HCT116 (cell line): ENCODE data around the gene CA10. TPM values are rescaled to one million over a fixed set of nuclear protein-coding genes. Genes with fewer than 3 reads are reported as not detected.

Experiments used
- ATAC-seq: fragments of 200-7000 bp; cut with Tn5 transposase; 2 replicates; pipeline ENCODE4 v1.9.1; 2020; ENCODE audit warnings: mild to moderate bottlenecking, moderate library complexity
- BruUV-seq: library from RNA; stranded (reverse); fragments of 400-500 nt; replicated peaks from 2 replicates; lab custom pipeline; 2021; lab: Mats Ljungman, UMichigan
- CTCF ChIA-PET: fragments of 300-600 bp; sonication (Branson Sonifier 250); formaldehyde crosslinking; loops from one replicate; lab custom pipeline; 2021; ENCODE audit warnings: antibody characterized with exemption; lab: Charles Lee
- POLR2A ChIA-PET: fragments of 300-600, 350-600 bp; sonication (Branson Sonifier 250); formaldehyde crosslinking; loops from one replicate; lab custom pipeline; 2021; ENCODE audit warnings: antibody characterized with exemption; lab: Charles Lee
- RAD21 ChIA-PET, 2 experiments: fragments of 300-600 bp; sonication (Branson Sonifier 250); formaldehyde crosslinking; loops; one replicate each; lab custom pipeline; 2023; ENCODE audit warnings: low total read pairs in 2 of 2; ENCODE audit not compliant: uncharacterized antibody in 2 of 2, unreplicated experiment in 2 of 2, low non-redundant PET in 1 of 2; lab: Charles Lee
- DNase-seq: peaks from one replicate; pipeline ENCODE4 v3.0.0-alpha.2; 2010; ENCODE audit warnings: low read depth, low spot score
- H2AFZ ChIP-seq: fragments of 200-600 bp; shearing (Covaris generic), sonication (generic); 2 replicates; pipeline ENCODE4 v1.6.1; 2017; ENCODE audit warnings: low read depth, mixed run types, mixed read lengths, antibody characterized with exemption, low read length; ENCODE audit not compliant: poor library complexity, severe bottlenecking
- H3K27ac ChIP-seq: 2 replicates; pipeline ENCODE4 v1.5.1; 2012; ENCODE audit warnings: low read depth, low read length
- H3K27me3 ChIP-seq: fragments of 200-600 bp; sonication (generic); 2 replicates; pipeline ENCODE4 v1.6.1; 2016; ENCODE audit warnings: mixed run types, low read length, mixed read lengths; ENCODE audit not compliant: insufficient read depth
- H3K36me3 ChIP-seq, 2 experiments: fragments of 200-500 bp in 1 of 2; fragments of 200-600 bp in 1 of 2; sonication (Bioruptor generic) in 1 of 2; sonication (generic) in 1 of 2; 2 replicates each; pipeline versions ENCODE4 v1.5.1 to v1.6.1; 2014 to 2016; ENCODE audit warnings: low read length in 2 of 2, inconsistent platforms in 1 of 2, mixed read lengths in 1 of 2, mixed run types in 1 of 2; ENCODE audit not compliant: insufficient read depth in 2 of 2, control insufficient read depth in 1 of 2
- H3K4me1 ChIP-seq, 2 experiments: fragments of 200-600 bp in 1 of 2; sonication (generic) in 1 of 2; 2 replicates each; pipeline versions ENCODE4 v1.5.1 to v1.6.1; 2012 to 2017; ENCODE audit warnings: low read length in 2 of 2, inconsistent platforms in 1 of 2, mild to moderate bottlenecking in 1 of 2, mixed read lengths in 1 of 2, mixed run types in 1 of 2, moderate library complexity in 1 of 2; ENCODE audit not compliant: insufficient read depth in 2 of 2, control insufficient read depth in 1 of 2
- H3K4me2 ChIP-seq: fragments of 200-600 bp; sonication (generic); 2 replicates; pipeline ENCODE4 v1.6.1; 2017; ENCODE audit warnings: mixed run types, low read length, mixed read lengths
- H3K4me3 ChIP-seq, 2 experiments: fragments of 200-600 bp in 1 of 2; sonication (generic) in 1 of 2; replicated peaks in 1 of 2; 2 replicates each; pipeline ENCODE4 v1.5.1; 2011 to 2016; ENCODE audit warnings: low read length in 2 of 2, control low read depth in 1 of 2, low read depth in 1 of 2, mild to moderate bottlenecking in 1 of 2, mixed read lengths in 1 of 2, mixed run types in 1 of 2
- H3K79me2 ChIP-seq: fragments of 200-600 bp; sonication (generic); 2 replicates; pipeline ENCODE4 v1.6.1; 2017; ENCODE audit warnings: mild to moderate bottlenecking, mixed run types, low read length, moderate library complexity, mixed read lengths; ENCODE audit not compliant: insufficient read depth
- H3K9ac ChIP-seq: fragments of 200-600 bp; sonication (generic); 2 replicates; pipeline ENCODE4 v1.6.1; 2016; ENCODE audit warnings: low read length, mixed read lengths
- H3K9me2 ChIP-seq: fragments of 200-600 bp; sonication (generic), shearing (Covaris generic); 2 replicates; pipeline ENCODE4 v1.6.1; 2017; ENCODE audit warnings: mixed run types, mild to moderate bottlenecking, moderate library complexity; ENCODE audit not compliant: insufficient read depth
- H3K9me3 ChIP-seq, 2 experiments: fragments of 200-500 bp in 1 of 2; fragments of 200-600 bp in 1 of 2; sonication (Bioruptor generic) in 1 of 2; sonication (generic) in 1 of 2; 2 replicates each; pipeline ENCODE4 v1.6.1; 2014 to 2017; ENCODE audit warnings: low read length in 2 of 2, mixed read lengths in 2 of 2, inconsistent platforms in 1 of 2, low read depth in 1 of 2, mild to moderate bottlenecking in 1 of 2, mixed run types in 1 of 2, moderate library complexity in 1 of 2; ENCODE audit not compliant: control insufficient read depth in 1 of 2, insufficient read depth in 1 of 2
- H4K20me1 ChIP-seq: fragments of 200-600 bp; sonication (generic), shearing (Covaris generic); 2 replicates; pipeline ENCODE4 v1.6.1; 2017; ENCODE audit warnings: mixed run types, mild to moderate bottlenecking, moderate library complexity; ENCODE audit not compliant: insufficient read depth
- CBX3 ChIP-seq: IDR thresholded peaks from 2 replicates; pipeline ENCODE4 v1.6.1; 2012; ENCODE audit warnings: low read depth
- CTCF ChIP-seq, 3 experiments: fragments of 200-600 bp in 1 of 3; sonication (generic) in 1 of 3; IDR thresholded peaks in 2 of 3; conservative IDR thresholded peaks in 1 of 3; 2 replicates each; pipeline ENCODE4 v1.5.1; 2012 to 2017; ENCODE audit warnings: low read depth in 2 of 3, low read length in 2 of 3, antibody characterized with exemption in 1 of 3, borderline replicate concordance in 1 of 3, control low read depth in 1 of 3, mild to moderate bottlenecking in 1 of 3, mixed read lengths in 1 of 3, mixed run types in 1 of 3, moderate library complexity in 1 of 3; ENCODE audit not compliant: insufficient read depth in 1 of 3
- FOSL1 ChIP-seq: IDR thresholded peaks from 2 replicates; pipeline ENCODE4 v1.6.1; 2012; ENCODE audit warnings: low read depth
- JUND ChIP-seq: IDR thresholded peaks from 2 replicates; pipeline ENCODE4 v1.6.1; 2012
- MAX ChIP-seq: IDR thresholded peaks from 2 replicates; pipeline ENCODE4 v1.6.1; 2012
- POLR2A ChIP-seq: IDR thresholded peaks from 2 replicates; pipeline ENCODE4 v1.7.0; 2011; ENCODE audit warnings: borderline replicate concordance; ENCODE audit not compliant: insufficient read depth, insufficient read length; ENCODE audit errors: extremely low read depth
- SP1 ChIP-seq: IDR thresholded peaks from 2 replicates; pipeline ENCODE4 v1.6.1; 2012; ENCODE audit warnings: low read depth
- ZFX ChIP-seq: fragments of 450-650 bp; IDR thresholded peaks from 2 replicates; pipeline ENCODE4 v1.6.1; 2017
- ZNF274 ChIP-seq: fragments of 200-500 bp; sonication (Bioruptor generic); IDR thresholded peaks from 2 replicates; pipeline ENCODE4 v1.6.1; 2014; ENCODE audit warnings: mild to moderate bottlenecking, low read depth, low read length, inconsistent platforms
- intact Hi-C: fragments of 100-400 bp; cut with micrococcal nuclease; formaldehyde crosslinking; loops from 2 replicates; pipeline ENCODE4 v1.10.0; 2022
- total RNA-seq: library from RNA; stranded (reverse); gene quantifications from one replicate; pipeline ENCODE4 v1.2.1, GENCODE V29; 2021; ENCODE audit not compliant: unreplicated experiment
- TF ChIP-seq, protein P1 (sequence below): IDR thresholded peaks from 2 replicates; pipeline ENCODE4 v1.6.1; 2012
- TF ChIP-seq, protein P2 (sequence below): IDR thresholded peaks from 2 replicates; pipeline ENCODE4 v1.6.1; 2011; ENCODE audit warnings: mild to moderate bottlenecking, low read length, moderate library complexity; ENCODE audit not compliant: insufficient replicate concordance; ENCODE audit errors: extremely low read depth

Gene CA10
- total RNA-seq, 1 experiment from 2014 or later: not detected

DNA sequence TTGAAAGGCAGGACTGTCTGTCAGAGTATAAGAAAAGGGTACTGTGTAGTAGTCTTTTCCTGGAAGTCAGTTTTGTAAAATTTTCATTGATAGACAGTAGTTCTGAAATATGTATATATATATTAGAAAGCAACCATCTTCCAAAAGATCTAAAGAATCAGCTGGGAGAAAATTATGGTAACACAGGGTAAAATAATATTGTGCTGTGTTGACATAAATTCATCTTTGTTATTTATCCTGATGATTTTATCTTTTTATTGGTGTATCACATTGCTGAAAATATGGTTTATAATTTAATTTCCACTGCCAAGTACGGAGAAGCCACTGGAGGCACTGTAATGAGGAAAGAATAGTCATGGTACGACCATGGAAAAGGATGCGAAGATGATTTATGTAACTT, 324.9 kb downstream of the CA10 start:
- BruUV-seq: no TSS peak
- POLR2A ChIA-PET: no interaction called here

DNA sequence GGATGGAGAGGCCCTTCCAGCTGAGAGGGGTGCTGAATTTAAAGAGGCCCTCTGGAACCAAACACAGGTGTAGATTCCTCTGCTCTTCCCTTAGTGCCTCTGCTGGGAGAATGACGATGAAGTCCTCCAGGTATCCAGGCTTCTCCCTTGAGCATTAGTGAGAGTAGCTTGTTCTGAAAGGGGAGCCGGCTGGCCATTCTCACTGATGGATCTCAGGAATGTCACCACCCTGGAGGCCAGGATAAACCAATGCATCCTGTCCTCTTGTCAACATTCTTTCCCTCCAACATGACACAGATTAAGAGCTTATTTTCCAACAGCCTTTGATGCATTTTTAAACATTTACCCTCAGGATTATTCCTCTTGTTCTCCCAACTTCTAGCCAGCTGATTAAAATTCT, 325.5 kb downstream of the CA10 start:
- H3K27me3 ChIP-seq: no peaks in the 10 kb centered on the region
- no peak overlapping the region for H3K27ac ChIP-seq
- H3K9me3 ChIP-seq: no peaks in the 10 kb centered on the region
- no peak overlapping the region for H2AFZ ChIP-seq
- H3K79me2 ChIP-seq: no peaks in the 10 kb centered on the region
- ChIA-PET CTCF (no interaction called here), RAD21 (no interaction called here), POLR2A (no interaction called here)
- no TSS peak for BruUV-seq
- no peak overlapping the region for H3K4me3 ChIP-seq
- H3K4me1 ChIP-seq: no peaks in the 10 kb centered on the region
- ATAC-seq (no peak), DNase-seq (no peak)
- intact Hi-C loops: no loop called here
- no peaks in the 10 kb centered on the region for H3K36me3 ChIP-seq
- no peaks in the 10 kb centered on the region for H3K9me2 ChIP-seq
- H3K4me2 ChIP-seq: no peak overlapping the region
- H4K20me1 ChIP-seq: no peaks in the 10 kb centered on the region
- H3K9ac ChIP-seq: no peak overlapping the region
- TF ChIP-seq POLR2A: no peak
- TF ChIP-seq, protein P1, sequence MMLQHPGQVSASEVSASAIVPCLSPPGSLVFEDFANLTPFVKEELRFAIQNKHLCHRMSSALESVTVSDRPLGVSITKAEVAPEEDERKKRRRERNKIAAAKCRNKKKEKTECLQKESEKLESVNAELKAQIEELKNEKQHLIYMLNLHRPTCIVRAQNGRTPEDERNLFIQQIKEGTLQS: no peak
- TF ChIP-seq, protein P2, sequence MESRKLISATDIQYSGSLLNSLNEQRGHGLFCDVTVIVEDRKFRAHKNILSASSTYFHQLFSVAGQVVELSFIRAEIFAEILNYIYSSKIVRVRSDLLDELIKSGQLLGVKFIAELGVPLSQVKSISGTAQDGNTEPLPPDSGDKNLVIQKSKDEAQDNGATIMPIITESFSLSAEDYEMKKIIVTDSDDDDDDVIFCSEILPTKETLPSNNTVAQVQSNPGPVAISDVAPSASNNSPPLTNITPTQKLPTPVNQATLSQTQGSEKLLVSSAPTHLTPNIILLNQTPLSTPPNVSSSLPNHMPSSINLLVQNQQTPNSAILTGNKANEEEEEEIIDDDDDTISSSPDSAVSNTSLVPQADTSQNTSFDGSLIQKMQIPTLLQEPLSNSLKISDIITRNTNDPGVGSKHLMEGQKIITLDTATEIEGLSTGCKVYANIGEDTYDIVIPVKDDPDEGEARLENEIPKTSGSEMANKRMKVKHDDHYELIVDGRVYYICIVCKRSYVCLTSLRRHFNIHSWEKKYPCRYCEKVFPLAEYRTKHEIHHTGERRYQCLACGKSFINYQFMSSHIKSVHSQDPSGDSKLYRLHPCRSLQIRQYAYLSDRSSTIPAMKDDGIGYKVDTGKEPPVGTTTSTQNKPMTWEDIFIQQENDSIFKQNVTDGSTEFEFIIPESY: no peak
- TF ChIP-seq SP1: no peak
- TF ChIP-seq CBX3: no peak
- no peak for TF ChIP-seq FOSL1
- TF ChIP-seq ZNF274: no peak
- no peak for TF ChIP-seq JUND
- no peak for TF ChIP-seq MAX
- TF ChIP-seq ZFX: no peak

More for the DNA sequence above, 324.9 kb downstream of the CA10 start:
- Histone ChIP-seq H3K9me2 (no peaks in the 10 kb centered on the region), H3K27me3 (no peaks in the 10 kb centered on the region), H3K27ac (no peak overlapping the region), H3K9me3 (no peaks in the 10 kb centered on the region), H3K36me3 (no peaks in the 10 kb centered on the region), H3K4me2 (no peak overlapping the region), H4K20me1 (no peaks in the 10 kb centered on the region), H3K4me1 (no peaks in the 10 kb centered on the region), H2AFZ (no peak overlapping the region), H3K79me2 (no peaks in the 10 kb centered on the region), H3K9ac (no peak overlapping the region), H3K4me3 (no peak overlapping the region)
- TF ChIP-seq CTCF (IDR thresholded peaks at IDR 0.05 in 2 of 3, conservative IDR thresholded peaks at IDR 0.05 in 1 of 3; ENCODE audit: borderline replicate concordance in 1 of 3, insufficient read depth in 1 of 3, low read depth in 2 of 3, low read length in 2 of 3) (peak in 1 of 3 experiments; percentile 29; a peak in 1 of 6 replicates), POLR2A (no peak)
- DNase-seq (no peak), ATAC-seq (no peak)
- CTCF ChIA-PET: no interaction called here
- intact Hi-C loops: no loop called here
- RAD21 ChIA-PET: no interaction called here
